Natural killer cell (primary cell): ENCODE results near the gene PPP2R3B. TPM values are rescaled to one million over a fixed set of nuclear protein-coding genes. Genes with fewer than 3 reads are reported as not detected.

Source experiments
- ATAC-seq, 3 donors: fragments of 150-1000 bp in 2 of 3; fragments of 200-7000 bp in 1 of 3; cut with Tn5 transposase; 1 replicate in 1 of 3; 2 replicates in 2 of 3; pipeline ENCODE4 v1.10.0; 2021; ENCODE audit warnings: mild to moderate bottlenecking in 2 of 3, moderate library complexity in 2 of 3
- DNase-seq, 2 donors: peaks; one replicate each; pipeline versions ENCODE4 v3.0.0 to v3.0.0-alpha.2; 2013 to 2021; ENCODE audit warnings: mixed read lengths in 1 of 2
- H3K27ac ChIP-seq: one replicate; pipeline ENCODE4 v1.5.1; 2013; ENCODE audit warnings: mild to moderate bottlenecking, low read length
- H3K27me3 ChIP-seq: one replicate; pipeline ENCODE4 v1.6.1; 2013; ENCODE audit warnings: low read length; ENCODE audit not compliant: control insufficient read depth, insufficient read depth
- H3K36me3 ChIP-seq: one replicate; pipeline ENCODE4 v1.6.1; 2013; ENCODE audit warnings: low read length; ENCODE audit not compliant: control insufficient read depth, insufficient read depth
- H3K4me1 ChIP-seq: one replicate; pipeline ENCODE4 v1.6.1; 2013; ENCODE audit warnings: low read length; ENCODE audit not compliant: control insufficient read depth, insufficient read depth
- H3K4me3 ChIP-seq: one replicate; pipeline ENCODE4 v1.5.1; 2013; ENCODE audit warnings: low read length
- H3K9me3 ChIP-seq: one replicate; pipeline ENCODE4 v1.6.1; 2013; ENCODE audit warnings: low read length; ENCODE audit not compliant: control insufficient read depth, insufficient read depth
- H3K27ac Mint-ChIP-seq, 2 donors: one replicate each; pipeline ENCODE4 v1.8.0; 2022; ENCODE audit warnings: mild to moderate bottlenecking in 2 of 2, mixed read lengths in 2 of 2, moderate library complexity in 1 of 2
- H3K27me3 Mint-ChIP-seq, 2 donors: one replicate each; pipeline ENCODE4 v1.8.0; 2022; ENCODE audit warnings: low read depth in 2 of 2, mixed read lengths in 2 of 2
- H3K36me3 Mint-ChIP-seq: one replicate; pipeline ENCODE4 v1.8.0; 2022; ENCODE audit warnings: mixed read lengths
- H3K4me1 Mint-ChIP-seq, 2 donors: one replicate each; pipeline ENCODE4 v1.8.0; 2022; ENCODE audit warnings: mixed read lengths in 2 of 2
- H3K4me3 Mint-ChIP-seq: one replicate; pipeline ENCODE4 v1.8.0; 2022; ENCODE audit warnings: mild to moderate bottlenecking, moderate library complexity, mixed read lengths
- H3K9me3 Mint-ChIP-seq, 2 donors: one replicate each; pipeline ENCODE4 v1.8.0; 2022; ENCODE audit warnings: mixed read lengths in 2 of 2
- CTCF ChIP-seq: fragments of 200-600 bp; IDR thresholded peaks from one replicate; pipeline ENCODE4 v1.8.0; 2022; ENCODE audit warnings: antibody characterized with exemption
- WGBS: methylation state at CpG from one replicate; pipeline ENCODE4 v1.1.7; 2013; ENCODE audit warnings: missing lambda C conversion rate; ENCODE audit not compliant: insufficient coverage; 5-methylcytosine and 5-hydroxymethylcytosine counted together
- intact Hi-C: fragments of 100-400 bp; cut with micrococcal nuclease; formaldehyde crosslinking; loops from one replicate; pipeline ENCODE4 v1.14.2; 2022
- total RNA-seq, 4 donors: library from RNA; stranded (reverse); fragments of 120-200 nt in 1 of 4; gene quantifications; one replicate each; pipeline versions ENCODE4 v1.2.3 to v1.2.4, GENCODE V29; 2013 to 2022

The PPP2R3B gene
- total RNA-seq, 3 donors from 2014 or later (not counting 1 experiment from before 2014, with no cell fraction given) = 14.0 to 19.4 (median 14.6) TPM

GRCh38 chrX:356385-357034, 30.2 kb downstream of the PPP2R3B start:
- ATAC-seq = peak; percentile 35 to 49 (median 36)
- H3K4me1 Mint-ChIP-seq = peaks cover 15 to 29% of the 10 kb centered on the region in 2 donors
- H3K36me3 Mint-ChIP-seq = no peaks in the 10 kb centered on the region
- no peak overlapping the region for H3K4me3 Mint-ChIP-seq
- Histone ChIP-seq H3K4me3 (no peak overlapping the region), H3K4me1 (peaks cover 9% of the 10 kb centered on the region), H3K9me3 (peaks cover 22% of the 10 kb centered on the region), H3K27ac (peak overlapping the region; percentile 10), H3K36me3 (peaks cover 2% of the 10 kb centered on the region), H3K27me3 (no peaks in the 10 kb centered on the region)
- no peak for DNase-seq
- TF ChIP-seq CTCF = no peak
- intact Hi-C loops = no loop called here
- peak overlapping the region; percentile 58 to 85 for H3K27ac Mint-ChIP-seq
- no peaks in the 10 kb centered on the region for H3K27me3 Mint-ChIP-seq
- no peaks in the 10 kb centered on the region for H3K9me3 Mint-ChIP-seq
- 54% methylated on average over 17 of the region's 17 CpGs for WGBS

- WGBS = 91% methylated on average over 34 of the region's 35 CpGs
- H3K4me1 ChIP-seq = peaks cover 9% of the 10 kb centered on the region
- intact Hi-C loops = no loop called here
- H3K27me3 ChIP-seq = no peaks in the 10 kb centered on the region
- Mint-ChIP-seq H3K27ac (peak overlapping the region in 1 of 2 donors; percentile 44), H3K4me1 (peaks cover 15 to 30% of the 10 kb centered on the region in 2 donors), H3K36me3 (no peaks in the 10 kb centered on the region), H3K27me3 (no peaks in the 10 kb centered on the region), H3K9me3 (no peaks in the 10 kb centered on the region), H3K4me3 (no peak overlapping the region)
- ATAC-seq (no peak), DNase-seq (no peak)
- H3K27ac ChIP-seq = no peak overlapping the region
- H3K9me3 ChIP-seq = peaks cover 12% of the 10 kb centered on the region
- TF ChIP-seq CTCF = no peak
- no peak overlapping the region for H3K4me3 ChIP-seq
- H3K36me3 ChIP-seq = no peaks in the 10 kb centered on the region
Observed at GRCh38 chrX:355329-356050, 31.2 kb downstream of the PPP2R3B start.

GRCh38 chrX:353566-354535, 32.9 kb downstream of the PPP2R3B start:
- TF ChIP-seq CTCF = no peak
- Mint-ChIP-seq H3K27me3 (no peaks in the 10 kb centered on the region), H3K4me3 (no peak overlapping the region), H3K4me1 (peaks cover 15 to 34% of the 10 kb centered on the region in 2 donors), H3K36me3 (no peaks in the 10 kb centered on the region), H3K27ac (no peak overlapping the region), H3K9me3 (no peaks in the 10 kb centered on the region)
- H3K36me3 ChIP-seq = no peaks in the 10 kb centered on the region
- H3K4me1 ChIP-seq = peaks cover 9% of the 10 kb centered on the region
- ATAC-seq (no peak), DNase-seq (no peak)
- intact Hi-C loops = no loop called here
- H3K27ac ChIP-seq = no peak overlapping the region
- peaks cover 4% of the 10 kb centered on the region for H3K9me3 ChIP-seq
- WGBS = 95% methylated on average over 37 of the region's 39 CpGs
- H3K27me3 ChIP-seq = no peaks in the 10 kb centered on the region
- no peak overlapping the region for H3K4me3 ChIP-seq
